GM10266 (cell line): ENCODE results near the gene ATP5F1A.

Source experiments
- DNase-seq: peaks from one replicate; pipeline ENCODE4 v3.0.0; 2012; ENCODE audit errors: extremely low spot score
- CTCF ChIP-seq: IDR thresholded peaks from 2 replicates; pipeline ENCODE4 v1.5.1; 2012; ENCODE audit warnings: mild to moderate bottlenecking, low read depth; ENCODE audit not compliant: control insufficient read depth, insufficient read depth; ENCODE audit errors: missing control alignments

ATP5F1A gene

DNA sequence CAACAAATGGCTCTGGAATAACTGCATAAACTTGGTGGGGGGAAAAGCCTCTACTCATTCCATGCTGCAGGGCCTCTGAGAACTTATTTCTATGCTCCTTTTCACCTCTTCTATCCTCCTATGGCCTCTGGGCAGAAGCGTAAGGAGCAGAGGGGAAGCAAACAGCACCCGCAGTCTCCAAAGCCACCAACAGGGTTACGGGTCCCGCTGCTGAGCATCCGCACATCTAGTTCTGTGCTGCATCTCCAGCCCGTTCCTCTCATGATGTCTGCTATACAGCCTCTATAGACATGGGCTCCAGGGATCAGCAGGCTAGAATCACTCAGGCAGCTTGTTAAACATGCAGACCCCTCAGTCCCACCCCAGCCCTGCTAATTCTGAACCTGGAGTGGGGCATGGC is 52.0 kb downstream of the ATP5F1A start:
- TF ChIP-seq CTCF, result no peak
- no peak for DNase-seq

DNA sequence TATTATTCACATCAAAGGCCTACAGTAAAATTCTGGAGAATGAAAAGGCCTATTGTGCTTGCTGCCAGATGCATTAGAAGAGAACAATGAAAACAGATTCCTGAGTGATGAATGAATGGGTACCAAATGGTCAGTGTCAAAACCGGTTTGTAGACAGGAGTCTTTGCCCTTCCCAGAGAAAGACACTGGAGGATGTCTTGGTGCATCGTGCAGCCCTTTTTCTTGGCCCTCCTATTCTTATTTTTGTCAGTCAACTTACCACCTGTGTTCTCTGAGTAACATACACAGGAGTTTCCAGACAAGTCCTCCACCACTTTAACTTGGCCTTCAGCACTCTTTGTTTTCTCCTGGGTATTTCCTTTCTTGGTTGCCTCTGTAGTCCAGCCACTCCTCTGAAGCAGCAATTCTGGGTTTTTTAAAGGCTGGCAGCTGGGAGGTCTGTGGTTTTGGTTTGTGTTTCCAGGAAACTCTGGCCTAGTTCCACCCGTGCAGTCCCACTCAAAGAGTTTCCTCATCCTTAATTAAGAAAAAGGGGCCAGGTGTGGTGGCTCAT is 55.4 kb downstream of the ATP5F1A start:
- no peak for DNase-seq
- no peak for TF ChIP-seq CTCF

- no peak for TF ChIP-seq CTCF
- DNase-seq, result no peak
Measured at GRCh38 chr18:46040747-46041104, 57.4 kb downstream of the ATP5F1A start.

- TF ChIP-seq CTCF, result no peak
- no peak for DNase-seq
Measured at GRCh38 chr18:46040033-46040746, 57.9 kb downstream of the ATP5F1A start.

DNA sequence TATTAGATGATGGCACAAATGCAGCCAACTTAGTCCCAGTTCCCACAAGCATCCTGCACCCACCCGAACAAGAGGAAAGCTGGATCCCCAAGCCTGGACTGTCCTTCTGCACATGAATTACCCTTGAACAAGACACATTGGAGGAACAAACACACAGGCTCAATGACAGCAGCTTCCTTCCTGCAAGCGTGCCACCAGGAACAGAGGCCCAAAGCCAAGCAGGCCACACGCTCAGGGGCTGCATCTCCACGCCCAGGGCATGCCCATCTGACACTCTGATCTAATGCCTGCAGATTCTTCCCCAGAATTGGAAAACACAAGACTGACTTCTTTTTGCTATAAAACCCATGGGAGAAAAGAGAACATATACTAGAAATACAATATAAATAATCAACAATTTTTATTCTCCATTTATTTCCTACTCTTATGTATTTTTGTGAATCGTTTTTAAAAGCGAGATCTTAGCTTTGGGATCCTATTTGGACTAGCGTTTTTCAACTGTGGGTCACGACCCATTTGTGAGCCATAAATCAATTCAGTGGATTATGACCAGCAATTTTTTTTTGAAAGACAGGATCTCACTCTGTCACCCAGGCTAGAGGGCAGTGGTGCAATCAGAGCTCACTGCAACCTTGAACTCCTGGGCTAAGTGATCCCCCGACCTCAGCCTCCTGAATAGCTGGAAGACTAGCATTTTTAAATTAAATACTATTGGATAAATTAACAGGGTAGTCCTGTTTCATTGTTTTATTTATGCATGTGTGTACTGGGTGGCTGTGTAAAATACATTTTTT is 60.4 kb downstream of the ATP5F1A start:
- TF ChIP-seq CTCF, result no peak
- DNase-seq, result no peak

DNA sequence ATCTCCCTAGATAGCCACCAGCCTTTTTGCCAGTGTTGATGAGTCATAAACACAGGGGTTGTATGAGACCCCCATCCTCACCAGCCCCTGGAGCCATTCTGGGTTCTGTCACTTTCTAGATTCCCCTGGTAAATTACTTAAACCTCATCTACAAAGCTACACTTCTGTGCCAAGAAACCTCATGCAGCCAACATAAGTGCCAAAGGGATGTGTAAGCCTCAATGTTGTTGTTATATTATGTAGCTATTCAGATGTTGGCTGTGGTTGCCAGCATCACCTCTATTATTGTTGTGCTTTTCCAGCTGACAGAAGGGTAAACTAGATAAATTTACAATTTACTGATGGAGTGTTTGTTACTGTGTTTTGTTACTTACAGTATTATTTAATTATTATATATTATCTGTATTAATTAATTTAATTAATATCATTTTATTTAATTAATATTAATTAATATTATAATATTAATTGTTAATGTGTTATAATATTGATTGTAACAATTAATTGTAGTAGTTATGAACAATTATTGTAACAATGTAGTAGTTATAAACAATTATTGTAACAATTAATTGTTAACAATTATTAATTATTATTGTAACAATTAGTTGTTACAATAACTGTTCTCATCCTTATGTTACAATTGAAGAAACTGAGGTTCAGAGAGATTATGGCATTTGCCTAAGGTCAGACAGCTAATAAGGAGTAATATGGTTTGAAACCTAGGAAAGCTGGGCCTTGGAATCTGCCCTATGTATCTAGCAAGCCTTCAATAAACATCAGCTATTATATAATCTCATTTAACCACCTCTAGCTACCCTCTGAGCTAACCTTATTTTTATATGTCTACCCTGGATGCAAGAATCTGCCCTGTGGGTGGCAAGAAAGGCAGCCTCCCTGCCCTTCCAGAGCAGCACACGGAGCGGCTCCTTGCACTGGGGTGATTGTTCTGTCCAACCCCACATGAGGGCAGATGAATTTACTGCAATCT is 62.1 kb downstream of the ATP5F1A start:
- no peak for DNase-seq
- TF ChIP-seq CTCF, result no peak

GRCh38 chr18:46034230-46034629 is 63.9 kb downstream of the ATP5F1A start:
- TF ChIP-seq CTCF, result no peak
- DNase-seq, result no peak
